ENCODE measurements around the gene SULT1C2. TPM values are rescaled to one million over a fixed set of nuclear protein-coding genes. Genes with fewer than 3 reads are reported as not detected.

SULT1C2 gene
- total RNA-seq, 1 experiment from 2014 or later = 3.0 TPM

- no peaks in the 10 kb centered on the region for H4K20me1 ChIP-seq (ENCODE audit: insufficient read depth)
- no peaks in the 10 kb centered on the region for H3K79me2 ChIP-seq (ENCODE audit: low read depth)
- no peak overlapping the region for H3K4me2 ChIP-seq
- no peak overlapping the region for H3K27ac ChIP-seq
- intact Hi-C loops (cut with micrococcal nuclease; ENCODE audit: unreplicated experiment) = no loop called here
- DNase-seq = no peak
- no peaks in the 10 kb centered on the region for H3K36me3 ChIP-seq (ENCODE audit: low read depth)
- BruUV-seq (replicated peaks) = no TSS peak
- TF ChIP-seq EZH2 (IDR thresholded peaks at IDR 0.05; ENCODE audit: low read depth) (no peak), CTCF (conservative IDR thresholded peaks at IDR 0.05) (no peak)
- CTCF ChIA-PET = interaction anchor here (0.8 kb wide), 1 partner anchor 235 kb away, joined by 3 read pairs; no protein-coding TSS in a partner anchor
- no peak overlapping the region for H3K4me3 ChIP-seq
- H3F3A ChIP-seq (ENCODE audit: insufficient read depth, low read depth) = no peaks in the 10 kb centered on the region
- H3K9me2 ChIP-seq (ENCODE audit: insufficient read depth) = no peaks in the 10 kb centered on the region
- H3K27me3 ChIP-seq (ENCODE audit: insufficient read depth, low read depth) = no peaks in the 10 kb centered on the region
- no peaks in the 10 kb centered on the region for H3K9me3 ChIP-seq (ENCODE audit: insufficient read depth, low read depth)
- POLR2A ChIA-PET (ENCODE audit: unreplicated experiment) = no interaction called here
- no peak overlapping the region for H2AFZ ChIP-seq
- H3K4me1 ChIP-seq (replicated peaks; ENCODE audit: insufficient read depth) = no peaks in the 10 kb centered on the region
Measured at GRCh38 chr2:108348816-108349570, 60.3 kb downstream of the SULT1C2 start.

DNA sequence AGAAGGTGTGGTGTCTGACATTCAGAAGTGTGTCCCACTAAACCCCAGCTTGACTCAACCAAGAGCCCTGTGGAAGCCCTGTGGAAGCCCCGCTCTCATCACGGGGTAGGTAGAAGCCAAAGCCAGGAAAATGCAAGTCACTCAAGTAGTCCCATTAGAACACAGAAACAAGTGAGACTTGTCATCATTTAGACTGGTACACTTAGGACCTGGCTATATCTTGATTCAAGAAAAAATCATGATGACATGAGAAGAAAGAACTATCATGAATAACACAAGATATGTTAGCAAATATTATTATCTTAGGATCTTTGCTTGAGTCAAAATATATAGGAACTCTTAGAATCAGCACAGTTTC, 60.9 kb downstream of the SULT1C2 start:
- DNase-seq = no peak
- no peak overlapping the region for H2AFZ ChIP-seq
- H3K36me3 ChIP-seq (ENCODE audit: low read depth) = no peaks in the 10 kb centered on the region
- no peak overlapping the region for H3K4me3 ChIP-seq
- H3K4me1 ChIP-seq (replicated peaks; ENCODE audit: insufficient read depth) = no peaks in the 10 kb centered on the region
- TF ChIP-seq EZH2 (IDR thresholded peaks at IDR 0.05; ENCODE audit: low read depth) (no peak), CTCF (conservative IDR thresholded peaks at IDR 0.05) (no peak)
- H3K4me2 ChIP-seq = no peak overlapping the region
- no peaks in the 10 kb centered on the region for H3K9me3 ChIP-seq (ENCODE audit: insufficient read depth, low read depth)
- no peaks in the 10 kb centered on the region for H4K20me1 ChIP-seq (ENCODE audit: insufficient read depth)
- no TSS peak for BruUV-seq (replicated peaks)
- ChIA-PET POLR2A (ENCODE audit: unreplicated experiment) (interaction anchor here (0.6 kb wide), 1 partner anchor 77 kb away, joined by 3 read pairs; no protein-coding TSS in a partner anchor), CTCF (interaction anchor here (0.8 kb wide), 1 partner anchor 234 kb away, joined by 3 read pairs; no protein-coding TSS in a partner anchor)
- intact Hi-C loops (cut with micrococcal nuclease; ENCODE audit: unreplicated experiment) = no loop called here
- no peaks in the 10 kb centered on the region for H3F3A ChIP-seq (ENCODE audit: insufficient read depth, low read depth)
- no peaks in the 10 kb centered on the region for H3K9me2 ChIP-seq (ENCODE audit: insufficient read depth)
- H3K27ac ChIP-seq = no peak overlapping the region
- H3K79me2 ChIP-seq (ENCODE audit: low read depth) = no peaks in the 10 kb centered on the region
- H3K27me3 ChIP-seq (ENCODE audit: insufficient read depth, low read depth) = no peaks in the 10 kb centered on the region

DNA sequence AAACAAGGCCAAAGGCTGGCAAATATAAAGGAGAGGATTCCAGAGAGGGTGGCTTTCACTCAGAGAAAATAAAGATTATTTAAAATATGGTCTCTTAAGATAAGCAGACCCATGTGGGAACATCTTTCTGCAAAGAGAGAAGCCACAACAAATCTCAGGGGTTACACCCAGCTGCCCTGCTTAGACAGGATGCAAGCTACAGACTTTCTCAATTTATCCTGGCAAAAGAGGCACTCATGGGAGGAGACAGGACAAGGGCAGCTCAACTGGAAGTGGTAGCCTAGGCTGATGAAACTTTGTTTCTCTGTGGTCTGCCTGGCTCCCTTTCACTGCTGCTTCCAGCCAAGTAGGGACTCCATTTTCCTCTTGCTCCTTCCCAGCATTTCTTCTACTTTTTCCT, 63.2 kb downstream of the SULT1C2 start:
- Histone ChIP-seq H3K79me2 (ENCODE audit: low read depth) (no peaks in the 10 kb centered on the region), H3K9me2 (ENCODE audit: insufficient read depth) (no peaks in the 10 kb centered on the region), H3K9me3 (ENCODE audit: insufficient read depth, low read depth) (no peaks in the 10 kb centered on the region), H3K4me1 (replicated peaks; ENCODE audit: insufficient read depth) (no peaks in the 10 kb centered on the region), H4K20me1 (ENCODE audit: insufficient read depth) (no peaks in the 10 kb centered on the region), H3K4me3 (no peak overlapping the region), H3K27me3 (ENCODE audit: insufficient read depth, low read depth) (no peaks in the 10 kb centered on the region), H3K27ac (no peak overlapping the region), H3F3A (ENCODE audit: insufficient read depth, low read depth) (no peaks in the 10 kb centered on the region), H3K36me3 (ENCODE audit: low read depth) (no peaks in the 10 kb centered on the region), H3K4me2 (no peak overlapping the region), H2AFZ (no peak overlapping the region)
- BruUV-seq (replicated peaks) = no TSS peak
- DNase-seq = no peak
- ChIA-PET POLR2A (ENCODE audit: unreplicated experiment) (no interaction called here), CTCF (no interaction called here)
- intact Hi-C loops (cut with micrococcal nuclease; ENCODE audit: unreplicated experiment) = loop anchor here (2.0 kb wide), 2 partner anchors 97 to 285 kb away; partner anchors contain the start of gene GCC2
- TF ChIP-seq EZH2 (IDR thresholded peaks at IDR 0.05; ENCODE audit: low read depth) (no peak), CTCF (conservative IDR thresholded peaks at IDR 0.05) (no peak)

Data from PC-9 (cell line).